Measurements from ENCODE around the gene CISH.

Gene CISH

GRCh38 chr3:50584391-50584790 is 27.2 kb downstream of the CISH start:
- H3K27ac ChIP-seq (ENCODE audit: low read depth, low read length): no peak overlapping the region
- no peak overlapping the region for H3K9ac ChIP-seq (ENCODE audit: low read length)
- H2AFZ ChIP-seq (ENCODE audit: low read depth, low read length, severe bottlenecking): no peak overlapping the region
- no peaks in the 10 kb centered on the region for H3K79me2 ChIP-seq (ENCODE audit: insufficient read depth, low read length)
- no peaks in the 10 kb centered on the region for H3K9me2 ChIP-seq (replicated peaks; ENCODE audit: insufficient read depth, low read length)
- H4K20me1 ChIP-seq (ENCODE audit: low read depth, low read length): no peaks in the 10 kb centered on the region
- no peak overlapping the region for H3K4me3 ChIP-seq (ENCODE audit: insufficient read depth, low read length, poor library complexity, severe bottlenecking)
- no peaks in the 10 kb centered on the region for H3K9me3 ChIP-seq (ENCODE audit: insufficient read depth, low read length)
- H3F3A ChIP-seq (ENCODE audit: insufficient read depth): no peaks in the 10 kb centered on the region
- no peak overlapping the region for H3K4me2 ChIP-seq (ENCODE audit: low read depth, low read length, poor library complexity, severe bottlenecking)
- no peaks in the 10 kb centered on the region for H3K27me3 ChIP-seq (ENCODE audit: low read length)
- TF ChIP-seq EZH2phosphoT487 (conservative IDR thresholded peaks at IDR 0.05; ENCODE audit: low read length) (no peak), CTCF (IDR thresholded peaks at IDR 0.05; ENCODE audit: insufficient read depth, low read length, poor library complexity, severe bottlenecking) (no peak)
- no peaks in the 10 kb centered on the region for H3K36me3 ChIP-seq (ENCODE audit: low read length)

- no peaks in the 10 kb centered on the region for H4K20me1 ChIP-seq (ENCODE audit: low read depth, low read length)
- H2AFZ ChIP-seq (ENCODE audit: low read depth, low read length, severe bottlenecking): no peak overlapping the region
- no peaks in the 10 kb centered on the region for H3K9me2 ChIP-seq (replicated peaks; ENCODE audit: insufficient read depth, low read length)
- no peak overlapping the region for H3K4me2 ChIP-seq (ENCODE audit: low read depth, low read length, poor library complexity, severe bottlenecking)
- H3K9ac ChIP-seq (ENCODE audit: low read length): no peak overlapping the region
- H3K27me3 ChIP-seq (ENCODE audit: low read length): no peaks in the 10 kb centered on the region
- H3K36me3 ChIP-seq (ENCODE audit: low read length): no peaks in the 10 kb centered on the region
- H3K4me3 ChIP-seq (ENCODE audit: insufficient read depth, low read length, poor library complexity, severe bottlenecking): no peak overlapping the region
- no peaks in the 10 kb centered on the region for H3F3A ChIP-seq (ENCODE audit: insufficient read depth)
- H3K27ac ChIP-seq (ENCODE audit: low read depth, low read length): no peak overlapping the region
- H3K9me3 ChIP-seq (ENCODE audit: insufficient read depth, low read length): no peaks in the 10 kb centered on the region
- no peaks in the 10 kb centered on the region for H3K79me2 ChIP-seq (ENCODE audit: insufficient read depth, low read length)
- TF ChIP-seq CTCF (IDR thresholded peaks at IDR 0.05; ENCODE audit: insufficient read depth, low read length, poor library complexity, severe bottlenecking) (no peak), EZH2phosphoT487 (conservative IDR thresholded peaks at IDR 0.05; ENCODE audit: low read length) (no peak)
Measured at GRCh38 chr3:50583897-50584296, 27.7 kb downstream of the CISH start.

- Histone ChIP-seq H3K9me2 (replicated peaks; ENCODE audit: insufficient read depth, low read length) (no peaks in the 10 kb centered on the region), H3K9me3 (ENCODE audit: insufficient read depth, low read length) (no peaks in the 10 kb centered on the region), H3K4me3 (ENCODE audit: insufficient read depth, low read length, poor library complexity, severe bottlenecking) (no peak overlapping the region), H2AFZ (ENCODE audit: low read depth, low read length, severe bottlenecking) (no peak overlapping the region), H3F3A (ENCODE audit: insufficient read depth) (no peaks in the 10 kb centered on the region), H3K27ac (ENCODE audit: low read depth, low read length) (no peak overlapping the region), H3K4me2 (ENCODE audit: low read depth, low read length, poor library complexity, severe bottlenecking) (no peak overlapping the region), H3K79me2 (ENCODE audit: insufficient read depth, low read length) (no peaks in the 10 kb centered on the region), H3K36me3 (ENCODE audit: low read length) (no peaks in the 10 kb centered on the region), H3K27me3 (ENCODE audit: low read length) (no peaks in the 10 kb centered on the region), H4K20me1 (ENCODE audit: low read depth, low read length) (no peaks in the 10 kb centered on the region), H3K9ac (ENCODE audit: low read length) (no peak overlapping the region)
- no peak for TF ChIP-seq CTCF (IDR thresholded peaks at IDR 0.05; ENCODE audit: insufficient read depth, low read length, poor library complexity, severe bottlenecking)
- no peak for TF ChIP-seq EZH2phosphoT487 (conservative IDR thresholded peaks at IDR 0.05; ENCODE audit: low read length)
Measured at GRCh38 chr3:50582083-50582482, 29.5 kb downstream of the CISH start.

GRCh38 chr3:50581459-50581842 is 30.1 kb downstream of the CISH start:
- no peak overlapping the region for H2AFZ ChIP-seq (ENCODE audit: low read depth, low read length, severe bottlenecking)
- no peaks in the 10 kb centered on the region for H3K79me2 ChIP-seq (ENCODE audit: insufficient read depth, low read length)
- no peak overlapping the region for H3K9ac ChIP-seq (ENCODE audit: low read length)
- no peaks in the 10 kb centered on the region for H3K9me2 ChIP-seq (replicated peaks; ENCODE audit: insufficient read depth, low read length)
- H3K4me2 ChIP-seq (ENCODE audit: low read depth, low read length, poor library complexity, severe bottlenecking): no peak overlapping the region
- no peaks in the 10 kb centered on the region for H4K20me1 ChIP-seq (ENCODE audit: low read depth, low read length)
- H3K4me3 ChIP-seq (ENCODE audit: insufficient read depth, low read length, poor library complexity, severe bottlenecking): no peak overlapping the region
- H3F3A ChIP-seq (ENCODE audit: insufficient read depth): no peaks in the 10 kb centered on the region
- no peaks in the 10 kb centered on the region for H3K36me3 ChIP-seq (ENCODE audit: low read length)
- no peak overlapping the region for H3K27ac ChIP-seq (ENCODE audit: low read depth, low read length)
- no peak for TF ChIP-seq CTCF (IDR thresholded peaks at IDR 0.05; ENCODE audit: insufficient read depth, low read length, poor library complexity, severe bottlenecking)
- no peak for TF ChIP-seq EZH2phosphoT487 (conservative IDR thresholded peaks at IDR 0.05; ENCODE audit: low read length)
- no peaks in the 10 kb centered on the region for H3K27me3 ChIP-seq (ENCODE audit: low read length)
- H3K9me3 ChIP-seq (ENCODE audit: insufficient read depth, low read length): no peaks in the 10 kb centered on the region
